ENCODE measurements around the gene FBXL7. TPM values are rescaled to one million over a fixed set of nuclear protein-coding genes. Genes with fewer than 3 reads are reported as not detected.
A peak's percentile ranks its signal among the peaks of the same experiment; 100 is the strongest.

Gene FBXL7
- total RNA-seq, result 10 to 100 TPM in 3 of 4 donors, 1 to 10 TPM in 1; 6.5 to 37.0 (median 19.7) TPM

GRCh38 chr5:15499528-15500324 lies at the start of gene FBXL7:
Gene FBXL7 (plus strand): TSS chr5:15500180.
- Histone ChIP-seq H3K27ac (peak within 1 kb of the TSS; percentile 93 to 94), H3K4me3 (peak within 1 kb of the TSS; percentile 83 to 92), H3K9me3 (no peaks in the 10 kb centered on the region), H3K36me3 (no peaks in the 10 kb centered on the region), H3K4me1 (no peaks in the 10 kb centered on the region), H3K27me3 (no peaks in the 10 kb centered on the region)
- intact Hi-C loops (cut with DNase I; ENCODE audit: low total_unique reads), result no loop called here
- TF ChIP-seq, protein P1, sequence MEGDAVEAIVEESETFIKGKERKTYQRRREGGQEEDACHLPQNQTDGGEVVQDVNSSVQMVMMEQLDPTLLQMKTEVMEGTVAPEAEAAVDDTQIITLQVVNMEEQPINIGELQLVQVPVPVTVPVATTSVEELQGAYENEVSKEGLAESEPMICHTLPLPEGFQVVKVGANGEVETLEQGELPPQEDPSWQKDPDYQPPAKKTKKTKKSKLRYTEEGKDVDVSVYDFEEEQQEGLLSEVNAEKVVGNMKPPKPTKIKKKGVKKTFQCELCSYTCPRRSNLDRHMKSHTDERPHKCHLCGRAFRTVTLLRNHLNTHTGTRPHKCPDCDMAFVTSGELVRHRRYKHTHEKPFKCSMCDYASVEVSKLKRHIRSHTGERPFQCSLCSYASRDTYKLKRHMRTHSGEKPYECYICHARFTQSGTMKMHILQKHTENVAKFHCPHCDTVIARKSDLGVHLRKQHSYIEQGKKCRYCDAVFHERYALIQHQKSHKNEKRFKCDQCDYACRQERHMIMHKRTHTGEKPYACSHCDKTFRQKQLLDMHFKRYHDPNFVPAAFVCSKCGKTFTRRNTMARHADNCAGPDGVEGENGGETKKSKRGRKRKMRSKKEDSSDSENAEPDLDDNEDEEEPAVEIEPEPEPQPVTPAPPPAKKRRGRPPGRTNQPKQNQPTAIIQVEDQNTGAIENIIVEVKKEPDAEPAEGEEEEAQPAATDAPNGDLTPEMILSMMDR (IDR thresholded peaks at IDR 0.05), result peak; percentile 28 to 45 (median 37)
- peak; percentile 56 to 69 for TF ChIP-seq POLR2A (IDR thresholded peaks at IDR 0.05)
- DNase-seq, result peak; percentile 82

- Histone ChIP-seq H3K27me3 (no peaks in the 10 kb centered on the region), H3K27ac (no peak overlapping the region), H3K36me3 (no peaks in the 10 kb centered on the region), H3K9me3 (no peaks in the 10 kb centered on the region), H3K4me3 (no peak overlapping the region), H3K4me1 (no peaks in the 10 kb centered on the region)
- intact Hi-C loops (cut with DNase I; ENCODE audit: low total_unique reads), result no loop called here
- no peak for DNase-seq
- no peak for TF ChIP-seq POLR2A (IDR thresholded peaks at IDR 0.05)
- TF ChIP-seq, protein P1 (IDR thresholded peaks at IDR 0.05), result no peak
Measured at GRCh38 chr5:15450473-15450872, 49.5 kb upstream of the FBXL7 start.

DNA sequence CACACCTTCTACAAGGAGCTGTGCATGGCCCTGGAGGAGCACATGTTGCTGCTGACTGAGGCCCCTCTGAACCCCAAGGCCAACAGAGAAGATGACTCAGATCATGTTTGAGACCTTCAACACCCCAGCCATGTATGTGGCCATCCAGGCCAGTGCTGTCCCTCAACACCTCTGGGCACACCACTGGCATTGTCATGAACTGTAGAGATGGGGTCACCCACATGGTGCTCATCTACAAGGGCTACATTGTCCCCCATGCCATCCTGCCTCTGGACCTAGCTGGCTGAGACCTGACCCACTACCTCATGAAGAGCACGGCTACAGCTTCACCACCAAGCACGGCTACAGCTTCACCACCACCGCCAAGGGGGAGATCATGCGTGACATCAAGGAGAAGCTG lies 49.0 kb upstream of the FBXL7 start:
- intact Hi-C loops (cut with DNase I; ENCODE audit: low total_unique reads), result no loop called here
- Histone ChIP-seq H3K4me3 (no peak overlapping the region), H3K27me3 (no peaks in the 10 kb centered on the region), H3K36me3 (no peaks in the 10 kb centered on the region), H3K9me3 (no peaks in the 10 kb centered on the region), H3K4me1 (no peaks in the 10 kb centered on the region), H3K27ac (no peak overlapping the region)
- TF ChIP-seq, protein P1 (IDR thresholded peaks at IDR 0.05), result no peak
- no peak for TF ChIP-seq POLR2A (IDR thresholded peaks at IDR 0.05)
- DNase-seq, result no peak

GRCh38 chr5:15452030-15452429 lies 48.0 kb upstream of the FBXL7 start:
- H3K36me3 ChIP-seq, result no peaks in the 10 kb centered on the region
- no peaks in the 10 kb centered on the region for H3K4me1 ChIP-seq
- no peaks in the 10 kb centered on the region for H3K27me3 ChIP-seq
- intact Hi-C loops (cut with DNase I; ENCODE audit: low total_unique reads), result no loop called here
- no peaks in the 10 kb centered on the region for H3K9me3 ChIP-seq
- H3K27ac ChIP-seq, result peak overlapping the region in 1 of 2 donors; percentile 22
- no peak for TF ChIP-seq POLR2A (IDR thresholded peaks at IDR 0.05)
- TF ChIP-seq, protein P1 (IDR thresholded peaks at IDR 0.05), result no peak
- no peak overlapping the region for H3K4me3 ChIP-seq
- DNase-seq, result peak in 1 of 2 donors; percentile 20

DNA sequence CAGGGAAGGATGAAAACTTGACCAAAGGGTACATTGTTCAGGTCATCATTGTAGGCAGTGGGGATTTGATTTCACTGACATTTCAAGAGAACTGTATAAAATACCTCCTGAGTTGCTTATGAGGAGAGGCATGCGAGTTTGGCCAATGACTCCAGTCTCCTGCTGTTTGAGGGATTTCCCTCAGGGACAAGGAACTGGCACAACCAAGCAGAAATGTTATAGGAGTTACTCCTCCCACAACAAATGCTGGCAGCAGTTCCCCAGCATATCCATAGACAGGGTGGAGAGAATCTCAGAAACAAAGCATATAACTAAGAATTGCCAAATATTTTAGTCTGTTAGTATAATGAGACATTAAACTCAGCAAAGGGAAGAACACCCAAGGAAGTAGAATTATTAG lies 47.2 kb upstream of the FBXL7 start:
- H3K9me3 ChIP-seq, result no peaks in the 10 kb centered on the region
- TF ChIP-seq POLR2A (IDR thresholded peaks at IDR 0.05), result no peak
- TF ChIP-seq, protein P1 (IDR thresholded peaks at IDR 0.05), result no peak
- no peak overlapping the region for H3K27ac ChIP-seq
- no peaks in the 10 kb centered on the region for H3K27me3 ChIP-seq
- DNase-seq, result no peak
- H3K4me1 ChIP-seq, result no peaks in the 10 kb centered on the region
- no peaks in the 10 kb centered on the region for H3K36me3 ChIP-seq
- intact Hi-C loops (cut with DNase I; ENCODE audit: low total_unique reads), result no loop called here
- H3K4me3 ChIP-seq, result no peak overlapping the region
